CD4-positive, alpha-beta T cell treated with Interleukin-6 for 4 hours (primary cell): ENCODE measurements around the gene CFAP46.

ENCODE experiments used
- DNase-seq: peaks from one replicate; pipeline ENCODE4 v3.0.0-alpha.2; 2020; ENCODE audit warnings: mixed read lengths

The CFAP46 gene

GRCh38 chr10:132764108-132764507, 178.3 kb downstream of the CFAP46 start:
- no peak for DNase-seq

GRCh38 chr10:132763545-132763944, 178.8 kb downstream of the CFAP46 start:
- DNase-seq = no peak

GRCh38 chr10:132762267-132762666, 180.1 kb downstream of the CFAP46 start:
- DNase-seq = no peak

- DNase-seq = no peak
These were observed 180.8 kb downstream of the CFAP46 start for GRCh38 chr10:132761395-132762060.

GRCh38 chr10:132758865-132759264, 183.5 kb downstream of the CFAP46 start:
- no peak for DNase-seq
